HCT116 (cell line): ENCODE measurements around the gene ZNF782. TPM values are rescaled to one million over a fixed set of nuclear protein-coding genes. Genes with fewer than 3 reads are reported as not detected.

Experiments
- ATAC-seq: fragments of 200-7000 bp; cut with Tn5 transposase; 2 replicates; pipeline ENCODE4 v1.9.1; 2020; ENCODE audit warnings: mild to moderate bottlenecking, moderate library complexity
- BruUV-seq: library from RNA; stranded (reverse); fragments of 400-500 nt; replicated peaks from 2 replicates; lab custom pipeline; 2021; lab: Mats Ljungman, UMichigan
- CTCF ChIA-PET: fragments of 300-600 bp; sonication (Branson Sonifier 250); formaldehyde crosslinking; loops from one replicate; lab custom pipeline; 2021; ENCODE audit warnings: antibody characterized with exemption; lab: Charles Lee
- POLR2A ChIA-PET: fragments of 300-600, 350-600 bp; sonication (Branson Sonifier 250); formaldehyde crosslinking; loops from one replicate; lab custom pipeline; 2021; ENCODE audit warnings: antibody characterized with exemption; lab: Charles Lee
- RAD21 ChIA-PET, 2 experiments: fragments of 300-600 bp; sonication (Branson Sonifier 250); formaldehyde crosslinking; loops; one replicate each; lab custom pipeline; 2023; ENCODE audit warnings: low total read pairs in 2 of 2; ENCODE audit not compliant: uncharacterized antibody in 2 of 2, unreplicated experiment in 2 of 2, low non-redundant PET in 1 of 2; lab: Charles Lee
- DNase-seq: peaks from one replicate; pipeline ENCODE4 v3.0.0-alpha.2; 2010; ENCODE audit warnings: low read depth, low spot score
- H2AFZ ChIP-seq: fragments of 200-600 bp; shearing (Covaris generic), sonication (generic); 2 replicates; pipeline ENCODE4 v1.6.1; 2017; ENCODE audit warnings: low read depth, mixed run types, mixed read lengths, antibody characterized with exemption, low read length; ENCODE audit not compliant: poor library complexity, severe bottlenecking
- H3K27ac ChIP-seq: 2 replicates; pipeline ENCODE4 v1.5.1; 2012; ENCODE audit warnings: low read depth, low read length
- H3K27me3 ChIP-seq: fragments of 200-600 bp; sonication (generic); 2 replicates; pipeline ENCODE4 v1.6.1; 2016; ENCODE audit warnings: mixed run types, low read length, mixed read lengths; ENCODE audit not compliant: insufficient read depth
- H3K36me3 ChIP-seq, 2 experiments: fragments of 200-500 bp in 1 of 2; fragments of 200-600 bp in 1 of 2; sonication (Bioruptor generic) in 1 of 2; sonication (generic) in 1 of 2; 2 replicates each; pipeline versions ENCODE4 v1.5.1 to v1.6.1; 2014 to 2016; ENCODE audit warnings: low read length in 2 of 2, inconsistent platforms in 1 of 2, mixed read lengths in 1 of 2, mixed run types in 1 of 2; ENCODE audit not compliant: insufficient read depth in 2 of 2, control insufficient read depth in 1 of 2
- H3K4me1 ChIP-seq, 2 experiments: fragments of 200-600 bp in 1 of 2; sonication (generic) in 1 of 2; 2 replicates each; pipeline versions ENCODE4 v1.5.1 to v1.6.1; 2012 to 2017; ENCODE audit warnings: low read length in 2 of 2, inconsistent platforms in 1 of 2, mild to moderate bottlenecking in 1 of 2, mixed read lengths in 1 of 2, mixed run types in 1 of 2, moderate library complexity in 1 of 2; ENCODE audit not compliant: insufficient read depth in 2 of 2, control insufficient read depth in 1 of 2
- H3K4me2 ChIP-seq: fragments of 200-600 bp; sonication (generic); 2 replicates; pipeline ENCODE4 v1.6.1; 2017; ENCODE audit warnings: mixed run types, low read length, mixed read lengths
- H3K4me3 ChIP-seq, 2 experiments: fragments of 200-600 bp in 1 of 2; sonication (generic) in 1 of 2; replicated peaks in 1 of 2; 2 replicates each; pipeline ENCODE4 v1.5.1; 2011 to 2016; ENCODE audit warnings: low read length in 2 of 2, control low read depth in 1 of 2, low read depth in 1 of 2, mild to moderate bottlenecking in 1 of 2, mixed read lengths in 1 of 2, mixed run types in 1 of 2
- H3K79me2 ChIP-seq: fragments of 200-600 bp; sonication (generic); 2 replicates; pipeline ENCODE4 v1.6.1; 2017; ENCODE audit warnings: mild to moderate bottlenecking, mixed run types, low read length, moderate library complexity, mixed read lengths; ENCODE audit not compliant: insufficient read depth
- H3K9ac ChIP-seq: fragments of 200-600 bp; sonication (generic); 2 replicates; pipeline ENCODE4 v1.6.1; 2016; ENCODE audit warnings: low read length, mixed read lengths
- H3K9me2 ChIP-seq: fragments of 200-600 bp; sonication (generic), shearing (Covaris generic); 2 replicates; pipeline ENCODE4 v1.6.1; 2017; ENCODE audit warnings: mixed run types, mild to moderate bottlenecking, moderate library complexity; ENCODE audit not compliant: insufficient read depth
- H3K9me3 ChIP-seq, 2 experiments: fragments of 200-500 bp in 1 of 2; fragments of 200-600 bp in 1 of 2; sonication (Bioruptor generic) in 1 of 2; sonication (generic) in 1 of 2; 2 replicates each; pipeline ENCODE4 v1.6.1; 2014 to 2017; ENCODE audit warnings: low read length in 2 of 2, mixed read lengths in 2 of 2, inconsistent platforms in 1 of 2, low read depth in 1 of 2, mild to moderate bottlenecking in 1 of 2, mixed run types in 1 of 2, moderate library complexity in 1 of 2; ENCODE audit not compliant: control insufficient read depth in 1 of 2, insufficient read depth in 1 of 2
- H4K20me1 ChIP-seq: fragments of 200-600 bp; sonication (generic), shearing (Covaris generic); 2 replicates; pipeline ENCODE4 v1.6.1; 2017; ENCODE audit warnings: mixed run types, mild to moderate bottlenecking, moderate library complexity; ENCODE audit not compliant: insufficient read depth
- ATF3 ChIP-seq: IDR thresholded peaks from 2 replicates; pipeline ENCODE4 v1.6.1; 2012
- CEBPB ChIP-seq: IDR thresholded peaks from 2 replicates; pipeline ENCODE4 v1.6.1; 2012; ENCODE audit warnings: low read depth
- CTCF ChIP-seq, 3 experiments: fragments of 200-600 bp in 1 of 3; sonication (generic) in 1 of 3; IDR thresholded peaks in 2 of 3; conservative IDR thresholded peaks in 1 of 3; 2 replicates each; pipeline ENCODE4 v1.5.1; 2012 to 2017; ENCODE audit warnings: low read depth in 2 of 3, low read length in 2 of 3, antibody characterized with exemption in 1 of 3, borderline replicate concordance in 1 of 3, control low read depth in 1 of 3, mild to moderate bottlenecking in 1 of 3, mixed read lengths in 1 of 3, mixed run types in 1 of 3, moderate library complexity in 1 of 3; ENCODE audit not compliant: insufficient read depth in 1 of 3
- EGR1 ChIP-seq: IDR thresholded peaks from 2 replicates; pipeline ENCODE4 v1.6.1; 2012; ENCODE audit warnings: low read depth
- ELF1 ChIP-seq: IDR thresholded peaks from 2 replicates; pipeline ENCODE4 v1.6.1; 2012; ENCODE audit warnings: low read depth, borderline replicate concordance
- EZH2 ChIP-seq: fragments of 200-600 bp; sonication (generic); IDR thresholded peaks from 2 replicates; pipeline ENCODE4 v1.6.1; 2017; ENCODE audit warnings: antibody characterized with exemption, mixed run types
- FOSL1 ChIP-seq: IDR thresholded peaks from 2 replicates; pipeline ENCODE4 v1.6.1; 2012; ENCODE audit warnings: low read depth
- JUND ChIP-seq: IDR thresholded peaks from 2 replicates; pipeline ENCODE4 v1.6.1; 2012
- MAX ChIP-seq: IDR thresholded peaks from 2 replicates; pipeline ENCODE4 v1.6.1; 2012
- POLR2A ChIP-seq: IDR thresholded peaks from 2 replicates; pipeline ENCODE4 v1.7.0; 2011; ENCODE audit warnings: borderline replicate concordance; ENCODE audit not compliant: insufficient read depth, insufficient read length; ENCODE audit errors: extremely low read depth
- POLR2AphosphoS5 ChIP-seq: IDR thresholded peaks from 2 replicates; pipeline ENCODE4 v1.6.1; 2011; ENCODE audit warnings: mild to moderate bottlenecking, low read depth, low read length, moderate library complexity
- RAD21 ChIP-seq: IDR thresholded peaks from 2 replicates; pipeline ENCODE4 v1.6.1; 2012; ENCODE audit warnings: low read depth, mild to moderate bottlenecking
- SIN3A ChIP-seq: IDR thresholded peaks from 2 replicates; pipeline ENCODE4 v1.6.1; 2012; ENCODE audit warnings: low read depth
- SRF ChIP-seq: IDR thresholded peaks from 2 replicates; pipeline ENCODE4 v1.6.1; 2012; ENCODE audit warnings: low read depth
- TCF7L2 ChIP-seq: IDR thresholded peaks from 2 replicates; pipeline ENCODE4 v1.7.0; 2011; ENCODE audit warnings: borderline replicate concordance, inconsistent platforms; ENCODE audit not compliant: insufficient read depth, insufficient read length; ENCODE audit errors: extremely low read depth
- YY1 ChIP-seq: IDR thresholded peaks from 2 replicates; pipeline ENCODE4 v1.6.1; 2011; ENCODE audit warnings: low read length, low read depth, moderate library complexity, mild to moderate bottlenecking; ENCODE audit not compliant: insufficient replicate concordance; ENCODE audit errors: extremely low read depth
- ZFX ChIP-seq: fragments of 450-650 bp; IDR thresholded peaks from 2 replicates; pipeline ENCODE4 v1.6.1; 2017
- ZNF274 ChIP-seq: fragments of 200-500 bp; sonication (Bioruptor generic); IDR thresholded peaks from 2 replicates; pipeline ENCODE4 v1.6.1; 2014; ENCODE audit warnings: mild to moderate bottlenecking, low read depth, low read length, inconsistent platforms
- intact Hi-C: fragments of 100-400 bp; cut with micrococcal nuclease; formaldehyde crosslinking; loops from 2 replicates; pipeline ENCODE4 v1.10.0; 2022
- total RNA-seq: library from RNA; stranded (reverse); gene quantifications from one replicate; pipeline ENCODE4 v1.2.1, GENCODE V29; 2021; ENCODE audit not compliant: unreplicated experiment
- TF ChIP-seq, protein P1 (sequence below): IDR thresholded peaks from 2 replicates; pipeline ENCODE4 v1.6.1; 2011; ENCODE audit warnings: mild to moderate bottlenecking, low read length, moderate library complexity; ENCODE audit not compliant: insufficient replicate concordance; ENCODE audit errors: extremely low read depth

The ZNF782 gene
- total RNA-seq, 1 experiment from 2014 or later, result 3.7 TPM

- Histone ChIP-seq H3K27ac (no peak overlapping the region), H3K4me3 (peak overlapping the region; percentile 76 to 77), H3K27me3 (no peaks in the 10 kb centered on the region), H4K20me1 (no peaks in the 10 kb centered on the region), H2AFZ (peak overlapping the region; percentile 96), H3K9ac (peak overlapping the region; percentile 69; the same call in 1 of the 2 replicates), H3K9me3 (no peaks in the 10 kb centered on the region), H3K9me2 (no peaks in the 10 kb centered on the region), H3K79me2 (peaks cover 20% of the 10 kb centered on the region; the same call in 1 of the 2 replicates), H3K4me2 (peak overlapping the region; percentile 84), H3K36me3 (no peaks in the 10 kb centered on the region; a peak in 1 of 4 replicates), H3K4me1 (peaks cover 6 to 19% of the 10 kb centered on the region in 2 experiments; a peak in 3 of 4 replicates)
- TF ChIP-seq MAX, result no peak
- TF ChIP-seq SRF, result no peak
- TF ChIP-seq POLR2A, result no peak
- TF ChIP-seq CTCF (IDR thresholded peaks at IDR 0.05 in 2 of 3, conservative IDR thresholded peaks at IDR 0.05 in 1 of 3; ENCODE audit: borderline replicate concordance in 1 of 3, insufficient read depth in 1 of 3, low read depth in 2 of 3, low read length in 2 of 3), result no peak
- TF ChIP-seq RAD21, result no peak
- no peak for TF ChIP-seq CEBPB
- no peak for TF ChIP-seq SIN3A
- no peak for TF ChIP-seq ATF3
- TF ChIP-seq ELF1, result no peak
- TF ChIP-seq, protein P1, sequence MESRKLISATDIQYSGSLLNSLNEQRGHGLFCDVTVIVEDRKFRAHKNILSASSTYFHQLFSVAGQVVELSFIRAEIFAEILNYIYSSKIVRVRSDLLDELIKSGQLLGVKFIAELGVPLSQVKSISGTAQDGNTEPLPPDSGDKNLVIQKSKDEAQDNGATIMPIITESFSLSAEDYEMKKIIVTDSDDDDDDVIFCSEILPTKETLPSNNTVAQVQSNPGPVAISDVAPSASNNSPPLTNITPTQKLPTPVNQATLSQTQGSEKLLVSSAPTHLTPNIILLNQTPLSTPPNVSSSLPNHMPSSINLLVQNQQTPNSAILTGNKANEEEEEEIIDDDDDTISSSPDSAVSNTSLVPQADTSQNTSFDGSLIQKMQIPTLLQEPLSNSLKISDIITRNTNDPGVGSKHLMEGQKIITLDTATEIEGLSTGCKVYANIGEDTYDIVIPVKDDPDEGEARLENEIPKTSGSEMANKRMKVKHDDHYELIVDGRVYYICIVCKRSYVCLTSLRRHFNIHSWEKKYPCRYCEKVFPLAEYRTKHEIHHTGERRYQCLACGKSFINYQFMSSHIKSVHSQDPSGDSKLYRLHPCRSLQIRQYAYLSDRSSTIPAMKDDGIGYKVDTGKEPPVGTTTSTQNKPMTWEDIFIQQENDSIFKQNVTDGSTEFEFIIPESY, result no peak
- TF ChIP-seq POLR2AphosphoS5, result no peak
- TF ChIP-seq ZNF274, result no peak
- no peak for TF ChIP-seq TCF7L2
- no peak for TF ChIP-seq EGR1
- no peak for TF ChIP-seq JUND
- TF ChIP-seq ZFX, result no peak
- TF ChIP-seq YY1, result no peak
- no peak for TF ChIP-seq EZH2
- TF ChIP-seq FOSL1, result no peak
- no peak for ATAC-seq
- ChIA-PET POLR2A (interaction anchor here (1.1 kb wide), 1 partner anchor 13 kb away, joined by 3 read pairs; no protein-coding TSS in a partner anchor), RAD21 (no interaction called here), CTCF (interaction anchor here (0.7 to 1.2 kb wide), 5 partner anchors 21 to 1068 kb away, joined by 3 to 7 read pairs (median 3); partner anchors contain the start of genes TDRD7 and TRMO)
- DNase-seq, result no peak
- intact Hi-C loops, result loop anchor here (5.0 to 10.0 kb wide), 5 partner anchors 440 to 763 kb away; partner anchors contain the start of genes TDRD7 and ZNF367
- no TSS peak for BruUV-seq
These were observed 448 bp upstream of the ZNF782 start for GRCh38 chr9:96854651-96855273.
